ENCODE measurements around the gene SLC12A4.

The SLC12A4 gene

DNA sequence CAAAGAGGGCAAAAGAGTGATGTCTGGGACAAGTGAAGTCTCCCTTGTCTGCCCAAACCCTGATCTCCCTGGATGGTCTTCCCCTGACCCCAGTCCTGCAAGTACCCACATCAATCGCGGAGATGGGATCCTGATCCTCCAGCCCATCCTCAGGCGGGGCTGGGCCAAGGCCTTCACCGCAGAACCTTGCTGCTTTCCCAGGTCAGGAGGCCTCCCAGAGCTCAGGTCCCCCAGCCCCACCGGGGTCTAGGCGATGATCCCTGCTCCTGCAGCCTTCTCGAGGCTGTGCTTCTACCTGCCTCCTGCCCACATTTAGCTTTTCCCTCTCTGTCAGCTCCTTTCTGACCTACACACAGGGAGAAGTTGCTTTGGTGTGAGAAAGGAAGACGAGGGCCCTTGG, 6.3 kb downstream of the SLC12A4 start:
- no peak for DNase-seq

DNA sequence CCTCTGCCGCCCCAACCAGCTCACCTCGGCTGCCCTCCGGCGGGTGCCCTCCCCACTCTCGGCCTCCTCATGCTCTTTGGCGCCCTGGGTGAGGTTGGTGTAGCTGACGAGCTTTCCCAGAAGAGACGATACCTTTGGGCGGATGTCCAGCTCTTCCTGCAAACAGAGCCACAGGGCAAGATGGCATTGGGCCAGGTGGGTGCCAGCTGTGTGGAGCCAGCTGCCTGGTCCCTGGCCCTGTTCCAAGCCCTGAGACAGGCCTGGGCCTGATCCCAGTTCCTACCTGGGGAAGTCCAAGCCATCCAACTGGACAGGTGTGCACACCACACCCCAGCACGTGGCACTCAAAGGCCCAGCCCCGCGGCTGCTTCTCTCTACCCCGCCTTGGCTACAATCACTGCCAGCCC, 6.9 kb downstream of the SLC12A4 start:
- peak in 1 of 2 experiments; percentile 4 for DNase-seq

DNA sequence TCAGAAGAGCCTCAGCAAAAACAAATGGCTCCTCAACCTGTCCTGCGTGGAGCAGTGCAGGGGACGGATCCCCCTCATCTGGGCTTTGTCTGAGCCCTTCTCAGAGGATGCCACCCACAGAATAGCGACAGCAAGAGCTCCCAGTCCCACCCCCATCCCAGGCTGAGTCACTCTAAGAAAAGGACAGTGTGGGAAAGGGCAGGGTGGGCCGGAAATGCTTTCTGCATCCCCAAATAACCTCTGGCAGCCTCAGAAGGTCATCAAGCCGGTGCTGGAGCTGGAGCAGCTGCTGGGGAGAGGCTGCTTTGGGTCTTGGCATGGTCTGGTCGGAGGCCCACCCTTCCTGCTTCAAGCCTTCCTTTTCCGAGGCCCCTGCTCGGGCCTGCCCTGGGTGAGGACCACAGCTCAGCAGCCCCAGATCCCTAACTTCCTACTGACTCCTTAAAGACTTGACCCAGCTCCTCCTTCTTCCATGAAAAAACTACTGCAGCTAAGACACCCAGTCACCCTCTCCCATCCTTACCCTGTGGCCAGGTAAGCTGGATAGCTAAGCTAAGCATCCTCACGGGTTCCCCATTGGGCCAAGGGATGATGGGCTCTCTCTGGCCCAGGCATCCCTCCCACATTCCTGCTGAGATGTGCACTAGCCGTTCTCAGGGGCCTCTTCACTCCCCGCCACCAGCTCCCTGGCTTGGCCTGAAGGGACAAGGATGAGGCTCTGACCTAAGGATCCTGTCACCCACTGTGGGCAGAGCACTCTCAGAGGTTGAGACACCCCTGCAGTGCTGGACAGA, 8.7 kb downstream of the SLC12A4 start:
- DNase-seq: no peak

DNA sequence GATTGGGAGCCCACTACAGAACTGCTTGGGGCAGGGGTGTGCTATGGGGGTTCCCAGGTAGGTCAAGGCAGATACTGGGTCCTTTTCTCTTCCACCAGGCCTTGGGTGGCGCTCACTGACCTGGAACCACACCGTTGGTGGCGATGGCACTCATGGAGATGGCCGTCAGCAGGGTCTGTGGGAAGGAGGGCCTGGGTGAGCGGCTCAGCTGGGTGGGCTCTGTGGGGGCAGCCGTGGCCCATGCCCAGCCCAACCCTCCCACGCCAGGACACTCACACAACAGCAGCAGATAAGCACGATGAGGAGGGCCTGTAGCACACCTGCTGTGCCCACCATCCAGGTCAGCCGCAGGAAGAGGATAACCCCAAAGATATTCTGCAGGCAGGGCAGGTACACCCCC, 10.8 kb downstream of the SLC12A4 start:
- DNase-seq: no peak

DNA sequence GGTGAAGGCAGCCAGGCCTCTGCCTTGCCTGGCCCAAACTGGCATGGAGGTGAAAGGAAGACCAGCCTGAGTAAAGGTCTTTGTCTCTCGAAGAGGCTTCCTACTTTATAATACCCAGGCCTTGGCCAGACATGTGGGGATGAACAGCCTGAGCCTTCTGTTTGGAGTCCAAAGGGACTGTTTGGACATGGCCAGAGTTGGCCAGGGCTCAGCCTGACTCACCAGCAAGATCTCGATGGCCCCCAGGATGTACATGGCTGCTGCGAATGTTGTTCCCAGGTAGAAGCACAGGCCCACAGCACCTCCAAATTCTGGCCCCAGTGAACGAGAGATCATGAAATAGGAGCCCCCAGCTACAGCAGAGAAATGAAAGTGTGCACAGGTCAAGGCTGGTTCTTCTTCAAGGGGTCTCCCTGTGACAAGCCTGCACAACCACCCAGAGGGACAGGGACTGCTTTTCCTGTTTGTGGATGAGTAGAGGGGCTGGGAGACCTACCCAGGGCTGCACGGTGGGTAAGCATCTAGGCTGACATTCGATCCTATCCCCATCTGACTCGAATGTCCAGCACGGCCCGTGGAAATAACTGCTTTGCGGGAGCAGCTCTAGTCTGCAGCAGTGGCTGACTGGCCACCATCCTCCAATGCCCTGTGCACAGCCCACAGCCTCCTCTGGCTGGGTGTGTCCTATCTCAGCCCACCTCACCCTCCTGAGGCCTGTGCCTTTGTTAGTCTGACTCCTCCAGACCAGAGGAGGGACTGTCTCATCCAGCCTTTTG, 13.8 kb downstream of the SLC12A4 start:
- no peak for DNase-seq

DNA sequence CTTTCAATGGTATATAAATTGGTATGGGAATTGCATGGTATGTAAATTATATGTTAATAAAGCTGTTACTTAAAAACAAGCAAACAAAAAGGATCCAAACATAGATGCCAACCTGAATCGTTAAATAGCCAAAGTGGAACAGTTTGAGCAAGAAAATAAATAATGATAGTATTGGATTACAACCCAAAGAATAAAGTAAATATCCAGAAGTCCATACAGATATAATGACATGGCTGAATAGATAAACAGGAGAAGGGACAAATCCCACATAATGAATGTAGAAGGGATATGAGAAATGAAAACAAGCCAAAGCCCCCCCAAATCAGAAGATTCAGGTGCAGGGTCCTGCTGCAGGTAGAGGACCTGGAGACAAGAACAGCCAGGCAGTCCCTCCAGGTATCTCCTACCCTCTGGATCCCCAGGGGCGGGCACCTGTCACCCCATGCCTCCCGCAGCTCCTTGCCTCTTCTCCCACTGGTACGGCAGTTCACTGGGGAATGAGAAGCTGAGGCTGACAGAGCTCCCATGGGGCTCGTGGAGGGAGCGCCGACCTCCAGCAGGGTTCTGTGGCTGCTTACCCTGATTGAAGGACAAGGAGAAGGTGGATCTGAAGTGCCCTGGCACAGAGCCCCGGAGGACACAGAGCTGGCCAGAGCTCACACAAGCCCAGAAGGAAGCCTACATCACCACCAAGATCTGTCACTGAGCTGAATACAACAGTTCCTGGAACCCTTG, 14.6 kb downstream of the SLC12A4 start:
- no peak for DNase-seq

DNA sequence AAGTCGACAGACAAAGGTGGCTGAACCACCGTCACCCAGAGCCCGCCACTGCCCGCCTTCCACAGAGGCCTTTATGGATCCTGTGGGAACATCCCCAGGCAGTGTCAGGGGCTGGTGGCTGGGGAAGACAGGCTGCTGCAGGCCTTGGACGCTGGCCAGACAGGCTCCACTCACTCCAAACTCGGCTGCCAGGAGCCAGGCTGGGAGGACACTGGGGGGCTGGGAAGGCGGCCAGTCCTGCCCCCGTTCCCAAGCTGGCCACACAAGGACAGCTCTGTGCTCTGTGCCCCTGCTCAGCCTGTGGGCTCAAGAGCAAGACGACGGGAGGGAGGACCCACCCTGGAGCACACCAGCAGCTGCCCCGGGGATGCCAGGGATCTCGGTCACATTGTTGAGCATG, 17.0 kb downstream of the SLC12A4 start:
- DNase-seq: peak in 1 of 2 experiments; percentile 64

DNA sequence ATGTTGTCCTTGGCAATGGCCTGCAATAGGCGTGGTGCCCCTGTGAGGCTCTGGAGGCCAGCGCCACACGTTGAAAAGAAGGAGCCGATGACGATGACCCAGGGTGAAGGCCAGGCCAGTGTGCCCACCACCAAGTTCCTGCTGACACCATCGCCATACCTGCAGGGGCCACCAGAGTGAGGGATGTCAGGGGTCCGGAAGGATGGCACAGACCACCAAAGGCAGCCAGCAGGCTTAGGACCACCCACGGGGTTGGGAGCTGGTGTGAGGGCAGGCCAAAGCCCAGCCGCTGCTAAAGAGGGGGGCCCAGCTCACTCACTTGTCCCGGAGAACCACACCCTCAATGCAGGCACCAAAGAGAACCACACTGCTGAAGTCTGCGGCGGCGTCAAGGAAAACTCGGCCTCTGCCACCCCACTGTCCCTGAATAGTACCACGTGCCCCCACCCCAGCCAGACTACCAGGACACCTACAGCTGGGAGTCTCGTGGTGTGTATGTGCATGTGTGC, 18.0 kb downstream of the SLC12A4 start:
- no peak for DNase-seq

DNA sequence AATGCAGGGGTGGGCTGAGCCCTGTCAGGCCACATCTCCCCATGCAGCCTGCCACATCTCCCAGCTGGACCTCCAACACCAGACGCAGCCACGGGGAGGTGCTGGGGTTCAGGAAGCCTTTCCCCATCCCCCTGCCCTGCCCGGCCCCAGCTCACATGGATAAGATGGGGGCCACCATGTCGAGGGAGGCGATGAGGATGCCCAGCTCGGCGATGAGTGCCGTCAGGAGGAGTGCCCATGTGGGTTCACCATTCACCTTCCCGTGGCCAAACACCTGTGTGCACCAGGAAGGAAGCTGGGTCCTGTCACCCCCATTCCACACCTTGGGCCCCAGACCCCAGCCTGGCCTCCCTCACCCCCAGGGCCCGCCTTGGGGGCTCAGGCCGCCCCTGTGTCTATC, 18.8 kb downstream of the SLC12A4 start:
- no peak for DNase-seq

DNA sequence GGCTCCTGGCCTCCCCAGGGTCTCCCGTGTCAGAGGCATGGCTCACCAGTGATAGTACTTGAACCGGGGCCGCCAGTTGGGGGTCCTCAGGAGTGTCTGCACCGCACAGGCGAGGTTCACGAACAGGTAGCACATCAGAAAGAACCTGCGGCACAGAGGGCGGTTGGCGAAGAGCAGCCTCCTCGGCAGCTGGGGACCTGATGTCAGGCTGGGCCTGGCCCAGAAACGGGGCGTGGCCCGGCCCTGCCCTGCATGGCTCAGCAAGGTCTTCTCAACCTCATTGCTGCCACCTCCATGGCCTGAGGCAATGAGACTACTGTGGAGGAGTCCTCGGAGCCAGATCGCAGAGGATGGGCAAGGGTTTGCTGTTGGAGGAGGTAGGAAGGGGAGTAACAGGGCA, 20.4 kb downstream of the SLC12A4 start:
- no peak for DNase-seq

DNA sequence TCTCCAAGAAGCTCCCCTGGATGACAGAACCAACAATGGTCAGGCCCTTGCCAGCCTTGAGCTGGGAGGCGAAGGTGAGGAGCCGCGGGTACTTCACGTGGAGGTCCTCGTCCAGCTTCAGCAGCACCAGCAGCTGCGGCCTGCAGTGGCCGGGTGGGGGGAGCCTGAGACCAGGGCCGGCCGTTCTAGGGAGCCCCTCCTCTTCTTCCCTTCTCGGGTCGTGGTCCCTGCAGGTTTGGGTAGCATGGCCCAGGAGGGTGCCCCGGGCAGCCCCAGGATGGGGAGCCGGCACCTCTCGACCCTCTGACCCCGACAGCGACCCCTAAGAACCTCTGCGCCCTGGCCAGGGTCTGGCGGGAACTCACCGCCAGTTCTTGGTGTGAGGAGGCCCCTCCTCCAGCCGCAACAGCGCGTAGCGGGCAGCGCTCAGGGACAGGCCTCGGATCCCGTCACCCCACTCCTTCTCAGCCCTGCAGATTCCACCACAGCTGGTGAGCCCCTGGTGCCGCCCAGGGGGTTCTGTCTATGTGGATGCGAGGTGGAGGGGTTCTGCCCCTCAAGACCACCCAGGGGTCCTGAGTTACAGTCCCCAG, 21.4 kb downstream of the SLC12A4 start:
- no peak for DNase-seq

DNA sequence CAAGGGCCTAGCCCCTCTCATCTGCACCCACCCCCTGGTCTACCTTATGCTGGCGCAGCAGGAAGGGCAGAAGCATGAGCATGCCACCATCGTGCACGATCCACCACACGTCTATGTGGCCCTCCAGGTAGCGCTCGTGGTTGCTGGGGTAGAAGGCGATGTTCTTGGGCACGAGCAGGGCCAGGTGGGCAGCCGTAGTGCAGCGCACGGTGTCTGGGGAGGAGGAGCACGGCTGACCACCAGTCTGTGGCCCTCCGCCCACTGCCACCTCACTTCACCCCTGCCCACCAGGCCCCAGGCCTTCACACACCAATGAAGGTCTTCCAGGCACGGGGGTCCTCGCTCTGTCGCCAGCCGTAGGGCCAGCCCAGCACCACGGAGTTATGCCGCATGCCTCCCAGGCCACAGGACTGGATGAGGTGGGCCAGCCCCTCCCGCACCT, 22.3 kb downstream of the SLC12A4 start:
- DNase-seq: no peak

DNA sequence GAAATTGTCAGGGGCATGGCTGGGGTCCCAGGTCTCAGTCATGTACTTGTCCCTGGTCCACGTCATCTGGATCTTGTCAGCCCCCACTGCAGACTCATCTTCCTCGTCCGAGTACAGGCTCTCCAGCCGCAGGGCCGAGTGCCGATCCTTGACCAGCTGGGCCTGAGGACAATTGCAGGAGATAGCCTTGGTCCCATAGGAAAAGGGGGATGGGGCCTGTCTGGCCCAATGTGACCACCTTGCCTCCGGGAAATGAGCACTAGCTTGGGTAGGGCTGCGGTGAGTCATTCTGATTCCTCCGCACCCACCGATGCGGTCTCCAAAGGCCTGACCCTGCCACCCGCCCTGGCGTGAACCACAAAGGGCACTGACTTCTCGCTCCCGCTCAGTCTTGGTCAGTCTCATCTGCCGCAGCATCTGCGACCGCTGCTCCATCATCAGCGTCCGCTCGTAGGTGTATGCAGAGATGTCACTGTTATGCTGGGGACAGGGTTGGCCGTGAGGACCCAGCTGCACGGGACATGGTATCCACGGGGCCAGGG, 23.0 kb downstream of the SLC12A4 start:
- no peak for DNase-seq

DNA sequence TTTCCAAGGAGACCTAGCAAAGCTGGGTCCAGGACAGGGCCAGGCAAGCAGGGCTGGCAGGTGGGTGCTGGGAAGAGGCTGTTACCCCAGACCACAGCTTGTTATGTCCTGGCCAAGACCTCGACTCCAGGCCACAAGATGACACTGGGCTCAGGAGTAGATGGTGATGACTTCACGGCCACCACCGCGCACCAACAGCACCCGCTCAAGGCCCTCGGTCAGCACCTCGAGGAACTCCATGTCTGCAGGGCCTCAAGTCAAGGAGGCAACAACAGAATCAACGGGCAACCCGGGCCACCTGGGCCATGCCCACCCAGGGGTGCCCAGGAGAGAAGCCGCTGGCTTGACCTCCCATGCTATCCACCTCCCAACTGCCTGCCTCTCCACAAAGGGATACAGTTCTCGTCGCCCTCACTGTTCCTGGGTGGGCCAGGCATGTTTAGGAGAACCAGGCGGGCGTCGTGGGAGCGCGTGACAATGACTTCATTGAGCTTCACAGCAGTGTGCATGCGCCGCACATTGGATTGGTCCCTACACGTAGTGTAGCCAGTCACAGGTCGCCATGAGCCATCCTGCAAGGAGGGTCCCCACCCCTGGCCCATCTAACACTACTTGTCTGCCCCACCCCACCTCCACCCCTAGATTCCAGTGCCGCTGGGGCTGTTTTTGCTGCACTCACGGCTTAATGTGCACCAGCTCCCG, 23.6 kb downstream of the SLC12A4 start:
- DNase-seq: no peak

DNA sequence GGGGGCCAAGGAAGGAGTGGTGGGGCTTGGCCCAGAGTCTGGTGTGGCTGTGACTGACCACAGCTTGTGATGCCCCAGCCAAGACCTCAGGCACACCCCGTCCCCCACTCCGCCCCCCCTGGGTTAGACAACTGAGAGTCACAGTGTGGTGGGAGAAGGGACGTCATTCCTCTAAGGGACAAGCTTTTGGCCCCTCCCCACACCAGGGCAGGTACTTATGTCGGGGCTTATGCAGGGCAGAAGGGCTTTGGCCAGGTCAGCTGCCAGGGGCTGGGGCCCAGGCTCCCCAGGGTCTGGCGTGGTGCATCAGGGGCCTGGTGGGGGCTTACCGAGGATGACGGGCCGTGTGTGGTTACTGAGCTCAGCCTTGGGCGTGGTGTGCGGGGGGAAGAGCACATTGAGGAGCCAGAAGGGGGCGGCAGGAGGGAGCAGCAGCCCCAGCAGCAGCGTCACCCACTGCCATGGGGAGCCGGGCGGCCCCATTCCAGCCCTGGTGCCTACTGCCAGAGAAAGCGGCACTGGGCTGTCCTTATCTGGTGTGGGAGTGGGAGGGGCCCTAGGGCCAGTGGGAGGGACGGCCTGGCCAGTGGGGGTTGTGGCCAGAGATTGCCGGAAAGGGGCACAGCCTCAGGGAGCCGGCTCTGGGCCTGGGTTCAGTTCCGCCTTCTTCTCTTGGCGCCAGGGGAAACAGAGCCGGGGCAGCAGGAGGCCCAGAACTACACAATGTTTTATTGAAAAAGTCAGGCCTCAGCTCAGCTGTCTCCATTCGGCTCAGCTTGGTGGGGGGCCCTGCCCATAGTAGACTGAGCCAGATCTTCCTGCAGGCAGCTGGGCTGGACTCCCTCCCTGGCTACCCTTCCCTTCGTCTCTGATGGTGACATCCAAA, 24.6 kb downstream of the SLC12A4 start, which contains the start of gene LCAT:
Gene LCAT, minus strand, starts transcription at position 502 of the 886 bp plus-strand sequence. Its CDS starts 19 bp downstream, at position 483.
- DNase-seq: no peak

DNA sequence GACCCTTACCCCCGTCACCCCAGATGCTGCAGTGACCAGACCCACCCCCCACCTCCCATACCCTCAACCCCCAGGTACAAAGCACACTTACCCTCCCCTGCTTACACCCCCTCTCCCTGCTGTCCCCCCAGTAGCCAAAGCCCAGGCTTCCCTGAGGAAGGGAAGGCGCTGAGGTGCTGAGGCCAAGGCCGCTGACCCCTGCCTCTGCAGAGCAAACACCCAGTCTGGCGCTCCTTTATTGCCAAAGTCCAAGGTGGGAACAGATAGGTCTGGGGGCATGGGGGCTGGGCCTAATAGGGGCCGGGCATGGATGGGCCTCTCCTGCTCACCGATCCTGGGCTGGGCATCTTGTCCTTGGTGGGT, 25.2 kb downstream of the SLC12A4 start:
- no peak for DNase-seq

DNA sequence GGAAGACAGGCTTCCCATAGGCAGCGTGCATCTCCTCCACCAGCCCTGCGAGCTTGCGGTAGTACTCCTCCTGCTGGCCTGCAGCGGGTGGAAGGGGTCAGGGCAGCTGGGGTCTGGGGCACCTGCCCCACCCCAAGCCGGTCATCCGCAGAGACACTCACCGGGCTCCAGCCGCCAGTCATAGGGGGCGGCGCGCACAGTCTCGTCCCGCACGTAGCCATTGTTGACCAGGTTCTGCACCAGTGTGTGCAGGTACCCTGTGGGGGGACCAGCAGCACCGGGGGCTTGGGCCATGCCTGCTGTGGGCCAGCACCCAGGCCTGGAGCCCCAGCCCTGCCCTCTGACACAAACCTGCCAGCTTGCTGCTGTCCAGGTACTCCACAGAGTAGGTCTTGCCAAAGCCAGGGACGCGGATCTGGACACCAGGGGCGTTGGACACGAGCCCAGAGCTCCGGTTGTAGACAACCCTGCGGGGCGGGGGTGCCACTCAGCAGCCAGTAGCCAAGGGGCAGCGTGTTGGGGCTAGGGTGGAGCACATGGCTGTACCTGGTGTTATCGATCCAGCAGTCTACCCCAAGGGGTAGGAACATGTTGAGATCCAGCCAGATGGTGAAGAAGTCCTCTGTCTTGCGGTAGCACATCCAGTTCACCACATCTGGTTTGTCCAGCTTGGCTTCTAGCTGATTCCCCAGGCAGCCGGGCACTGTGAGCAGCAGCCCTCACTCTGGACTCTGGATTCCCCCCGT, 25.8 kb downstream of the SLC12A4 start:
- DNase-seq: no peak

DNA sequence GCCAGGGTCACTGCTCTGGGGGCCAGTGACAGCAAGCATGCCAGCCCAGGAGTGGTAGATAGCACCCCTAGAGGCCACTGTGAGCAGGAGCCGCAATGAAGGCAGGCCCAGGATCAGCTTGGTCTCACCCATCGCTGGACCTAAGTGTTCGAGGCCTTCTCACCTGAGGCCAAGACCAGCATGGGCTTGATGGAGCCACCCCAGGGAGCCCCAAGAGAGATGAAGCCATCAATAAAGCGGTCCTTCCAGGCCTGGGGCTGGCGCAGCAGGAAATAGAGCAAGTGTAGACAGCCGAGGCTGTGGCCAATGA, 26.3 kb downstream of the SLC12A4 start:
- no peak for DNase-seq

DNA sequence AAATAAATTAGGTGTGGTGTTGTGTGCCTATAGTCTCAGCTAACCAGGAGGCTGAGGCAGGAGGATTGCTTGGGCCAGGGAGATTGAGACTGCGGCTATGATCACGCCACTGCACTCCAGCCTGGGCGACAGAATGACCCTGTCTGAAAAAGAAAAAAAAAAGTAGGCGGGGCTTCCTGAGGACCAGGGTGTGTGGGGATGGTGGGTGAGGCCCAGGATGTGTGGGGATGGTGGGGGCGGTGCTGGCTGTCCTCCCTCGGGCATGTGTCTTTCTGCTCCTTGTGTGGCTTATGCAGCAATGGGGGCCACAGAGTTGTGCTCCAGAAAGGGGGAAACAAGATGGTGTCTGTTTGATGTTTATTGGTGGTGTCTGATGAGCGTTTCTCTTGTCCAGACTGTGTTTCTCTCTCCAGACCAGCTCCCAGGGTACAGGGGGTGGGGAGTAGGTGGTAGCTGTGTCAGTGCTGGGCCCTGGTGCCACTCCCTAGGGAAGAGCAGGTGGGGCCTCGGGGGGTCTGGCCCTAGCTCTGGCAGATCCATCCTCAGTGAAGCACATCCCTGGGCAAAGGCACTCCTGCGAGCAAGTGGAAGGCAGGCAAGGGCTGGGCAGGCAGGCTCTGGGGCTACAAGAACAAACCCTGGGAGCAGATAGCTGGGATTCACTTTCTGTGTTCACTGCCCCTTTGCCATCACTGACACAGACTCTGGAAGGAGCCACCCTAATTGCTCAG, 26.8 kb downstream of the SLC12A4 start:
- DNase-seq: no peak
